GM19467 (cell line): ENCODE measurements around the gene MYT1.
"Not testable (repeated sequence)": the region's sequence is repeated elsewhere in the genome, so short reads cannot be mapped to it uniquely, and the experiment has no call there.

Experiments used
- ATAC-seq: cut with Tn5 transposase; IDR thresholded peaks from one replicate; pipeline ENCODE4 v1.9.1; 2021; ENCODE audit warnings: mild to moderate bottlenecking, moderate library complexity; ENCODE audit not compliant: unreplicated experiment

The MYT1 gene

GRCh38 chr20:64164123-64164836, at the start of gene MYT1:
Gene MYT1, plus strand, starts transcription at chr20:64164452. Its CDS starts 34,410 bp downstream, at chr20:64198862.
- ATAC-seq: no peak

DNA sequence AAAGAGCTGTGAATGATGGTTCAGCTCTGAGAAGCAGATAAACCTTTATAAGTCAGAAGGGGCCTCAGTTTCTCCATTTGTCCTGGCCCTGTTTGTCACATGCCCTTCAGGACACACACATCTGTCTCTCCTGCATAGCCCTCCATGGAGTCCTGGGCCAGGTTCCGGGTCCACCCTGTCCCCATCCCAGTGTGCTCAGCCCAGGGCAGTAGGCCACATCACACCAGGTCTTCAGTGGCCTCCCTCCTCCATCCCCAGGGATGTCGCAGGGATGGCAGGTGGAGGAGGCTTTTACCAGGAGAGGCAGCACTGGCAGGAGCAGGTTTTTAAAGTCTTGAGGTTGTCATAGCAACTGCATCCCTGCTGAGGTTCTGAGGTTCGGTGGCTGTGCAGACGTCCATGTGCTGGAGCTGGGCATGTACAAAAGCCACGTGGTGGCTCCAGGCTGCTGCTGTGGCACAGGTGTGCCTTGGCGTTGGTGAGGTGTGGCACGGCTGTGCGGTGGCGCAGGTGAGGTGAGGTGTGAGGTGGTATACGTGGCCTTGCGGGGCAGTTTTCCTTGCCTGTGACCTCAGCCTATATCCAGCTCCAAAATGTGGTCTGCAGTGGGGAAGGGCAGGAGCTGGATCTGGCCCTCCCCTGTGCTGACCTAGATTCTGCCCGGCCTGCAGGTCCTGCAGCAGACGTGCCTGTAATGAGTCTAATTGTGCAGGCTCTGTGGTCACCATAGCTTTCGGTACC, 48.9 kb upstream of the MYT1 start:
- no peak for ATAC-seq

DNA sequence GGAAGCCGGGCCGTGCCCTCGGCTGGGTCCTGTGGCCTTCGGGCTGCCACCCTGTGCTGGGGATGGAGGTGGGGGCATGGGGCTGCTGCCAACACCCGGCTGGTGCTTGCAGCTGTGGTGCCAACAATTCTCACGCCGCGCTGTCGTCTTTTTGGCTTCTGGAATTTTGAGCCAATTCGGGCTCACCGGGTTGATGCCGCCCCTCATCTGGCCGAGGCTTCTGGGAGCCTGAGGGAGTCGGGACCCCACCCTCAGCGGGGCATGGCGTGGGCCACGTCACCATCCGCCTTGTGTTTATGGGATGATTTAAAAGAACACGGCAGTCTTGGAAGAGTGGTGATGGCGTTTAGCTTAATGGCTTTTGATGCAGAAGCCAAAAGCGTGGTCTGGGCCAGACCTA, 48.2 kb upstream of the MYT1 start:
- ATAC-seq: no peak

GRCh38 chr20:64116541-64117431, 47.5 kb upstream of the MYT1 start:
- ATAC-seq: no peak

DNA sequence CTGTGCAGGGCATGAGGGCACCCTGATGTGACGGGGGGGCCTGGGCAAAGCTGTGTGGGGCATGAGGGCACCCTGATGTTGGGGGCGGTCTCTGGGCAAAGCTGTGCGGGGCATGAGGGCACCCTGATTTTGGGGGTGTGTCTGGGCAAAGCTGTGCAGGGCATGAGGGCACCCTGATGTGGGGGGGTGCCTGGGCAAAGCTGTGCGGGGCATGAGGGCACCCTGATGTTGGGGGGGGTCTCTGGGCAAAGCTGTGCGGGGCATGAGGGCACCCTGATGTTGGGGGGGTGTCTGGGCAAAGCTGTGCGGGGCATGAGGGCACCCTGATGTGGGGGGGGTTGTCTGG, 46.8 kb upstream of the MYT1 start:
- not testable (repeated sequence) for ATAC-seq

GRCh38 chr20:64119301-64119680, 45.0 kb upstream of the MYT1 start:
- no peak for ATAC-seq

GRCh38 chr20:64119681-64120341, 44.4 kb upstream of the MYT1 start:
- ATAC-seq: no peak

- ATAC-seq: no peak
These were observed 42.7 kb upstream of the MYT1 start for GRCh38 chr20:64121586-64121985.

DNA sequence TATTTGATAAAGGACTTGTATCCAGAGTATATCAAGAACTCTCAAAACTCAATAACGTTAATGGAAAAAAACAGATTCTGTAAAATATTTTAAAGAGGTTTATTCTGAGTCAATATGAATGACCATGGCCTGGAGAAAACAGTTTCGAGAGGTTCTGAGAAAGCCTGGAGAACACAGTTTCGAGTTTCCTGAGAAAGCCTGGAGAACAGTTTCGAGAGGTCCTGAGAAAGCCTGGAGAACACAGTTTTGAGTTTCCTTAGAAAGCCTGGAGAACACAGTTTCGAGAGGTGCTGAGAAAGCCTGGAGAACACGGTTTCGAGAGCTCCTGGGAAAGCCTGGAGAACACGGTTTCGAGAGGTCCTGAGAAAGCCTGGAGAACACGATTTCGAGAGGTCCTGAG, 41.3 kb upstream of the MYT1 start:
- not testable (repeated sequence) for ATAC-seq

- not testable (repeated sequence) for ATAC-seq
These were observed 40.7 kb upstream of the MYT1 start for GRCh38 chr20:64123517-64123916.

- ATAC-seq: no peak
These were observed 35.0 kb upstream of the MYT1 start for GRCh38 chr20:64129146-64129782.

DNA sequence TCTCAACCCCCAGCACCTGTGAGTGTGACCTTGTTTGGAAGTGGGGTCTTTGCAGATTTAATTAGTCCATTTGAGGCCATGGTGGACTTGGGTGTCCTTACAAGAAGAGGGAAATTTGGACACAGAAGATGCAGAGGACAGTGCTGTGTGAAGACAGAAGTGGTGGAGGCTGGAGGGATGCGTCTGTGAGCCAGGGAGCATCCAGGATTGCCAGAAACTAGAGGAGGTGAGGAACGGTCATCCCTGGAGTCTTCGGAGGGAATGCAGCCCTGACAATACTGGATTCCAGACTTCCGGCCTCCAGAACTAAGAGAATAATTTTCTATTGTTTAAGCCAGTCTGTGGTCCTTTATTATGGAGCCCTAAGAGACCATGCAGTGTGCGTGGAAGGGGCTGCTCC, 34.0 kb upstream of the MYT1 start:
- ATAC-seq: no peak

DNA sequence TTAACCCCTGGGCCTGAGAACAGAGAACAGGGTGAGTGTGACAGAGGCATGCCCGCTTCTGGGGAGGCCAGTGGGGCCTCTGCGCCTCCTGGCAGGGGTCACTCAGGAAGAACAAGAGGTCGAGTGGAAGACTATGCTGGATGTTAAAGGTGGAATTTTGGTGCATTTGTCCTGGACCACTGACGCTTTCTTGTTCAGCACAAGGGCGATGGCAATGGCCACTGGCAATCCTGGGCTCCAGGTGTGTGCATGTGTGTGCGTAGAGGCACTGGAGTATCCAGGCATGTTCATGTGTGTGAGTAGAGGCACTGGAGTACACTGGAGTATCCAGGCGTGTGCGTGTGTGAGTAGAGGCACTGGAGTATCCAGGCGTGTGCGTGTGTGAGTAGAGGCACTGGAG, 33.4 kb upstream of the MYT1 start:
- no peak for ATAC-seq

DNA sequence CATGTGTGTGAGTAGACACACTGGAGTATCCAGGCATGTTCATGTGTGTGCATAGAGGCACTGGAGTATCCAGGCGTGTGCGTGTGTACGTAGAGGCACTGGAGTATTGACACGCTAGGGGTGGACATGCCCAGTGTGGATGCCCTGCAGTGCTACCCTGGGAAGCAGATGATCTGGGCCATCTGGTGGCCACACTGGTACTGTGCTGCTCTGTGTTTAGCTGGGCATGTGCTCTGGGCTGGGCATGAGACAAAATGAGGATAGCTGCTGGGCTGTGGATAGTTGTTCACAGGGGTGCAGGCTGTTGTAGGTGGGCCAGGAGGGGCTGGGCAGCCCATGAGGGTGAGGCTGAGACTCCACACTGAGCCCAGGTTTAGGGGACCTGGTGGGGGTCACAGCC, 32.8 kb upstream of the MYT1 start:
- no peak for ATAC-seq

- no peak for ATAC-seq
These were observed 30.3 kb upstream of the MYT1 start for GRCh38 chr20:64133951-64134407.

- ATAC-seq: not testable (repeated sequence)
These were observed 29.5 kb upstream of the MYT1 start for GRCh38 chr20:64134744-64135143.

GRCh38 chr20:64136004-64136710, 28.1 kb upstream of the MYT1 start:
- ATAC-seq: no peak

GRCh38 chr20:64137598-64138031, 26.6 kb upstream of the MYT1 start:
- ATAC-seq: no peak

GRCh38 chr20:64138276-64138815, 25.9 kb upstream of the MYT1 start:
- ATAC-seq: no peak
